22Rv1 (cell line): ENCODE results near the gene MAGI1.

ENCODE experiments used
- ZFX ChIP-seq: fragments of 450-650 bp; IDR thresholded peaks from 2 replicates; pipeline ENCODE4 v1.6.1; 2017; ENCODE audit warnings: antibody characterized with exemption, borderline replicate concordance
- TF ChIP-seq, protein P1 (sequence below): fragments of 450-650 bp; IDR thresholded peaks from 2 replicates; pipeline ENCODE4 v1.5.1; 2017; ENCODE audit warnings: mild to moderate bottlenecking

DNA sequence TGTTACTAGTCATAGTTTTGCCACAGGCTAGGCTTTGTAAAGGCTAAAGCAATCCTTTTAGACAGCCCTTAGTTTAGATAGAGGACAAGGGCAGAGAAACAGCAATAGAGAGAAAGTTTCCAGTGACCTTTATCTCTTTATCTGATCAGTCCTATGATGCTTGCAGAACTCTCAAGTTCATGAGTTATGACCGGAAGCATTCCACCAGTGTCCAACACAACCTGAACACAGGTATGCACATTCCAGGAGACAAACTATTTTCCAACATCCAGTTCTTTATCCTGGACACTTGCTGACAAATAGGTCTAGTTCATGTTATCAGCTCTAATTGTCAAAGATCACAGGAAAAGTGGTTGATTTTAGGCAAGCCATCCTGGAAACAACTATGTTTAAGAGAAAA is 422.2 kb downstream of the MAGI1 start:
- TF ChIP-seq, protein P1, sequence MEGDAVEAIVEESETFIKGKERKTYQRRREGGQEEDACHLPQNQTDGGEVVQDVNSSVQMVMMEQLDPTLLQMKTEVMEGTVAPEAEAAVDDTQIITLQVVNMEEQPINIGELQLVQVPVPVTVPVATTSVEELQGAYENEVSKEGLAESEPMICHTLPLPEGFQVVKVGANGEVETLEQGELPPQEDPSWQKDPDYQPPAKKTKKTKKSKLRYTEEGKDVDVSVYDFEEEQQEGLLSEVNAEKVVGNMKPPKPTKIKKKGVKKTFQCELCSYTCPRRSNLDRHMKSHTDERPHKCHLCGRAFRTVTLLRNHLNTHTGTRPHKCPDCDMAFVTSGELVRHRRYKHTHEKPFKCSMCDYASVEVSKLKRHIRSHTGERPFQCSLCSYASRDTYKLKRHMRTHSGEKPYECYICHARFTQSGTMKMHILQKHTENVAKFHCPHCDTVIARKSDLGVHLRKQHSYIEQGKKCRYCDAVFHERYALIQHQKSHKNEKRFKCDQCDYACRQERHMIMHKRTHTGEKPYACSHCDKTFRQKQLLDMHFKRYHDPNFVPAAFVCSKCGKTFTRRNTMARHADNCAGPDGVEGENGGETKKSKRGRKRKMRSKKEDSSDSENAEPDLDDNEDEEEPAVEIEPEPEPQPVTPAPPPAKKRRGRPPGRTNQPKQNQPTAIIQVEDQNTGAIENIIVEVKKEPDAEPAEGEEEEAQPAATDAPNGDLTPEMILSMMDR = no peak
- TF ChIP-seq ZFX = no peak
